A549 (cell line): ENCODE data around the gene COL26A1. TPM values are rescaled to one million over a fixed set of nuclear protein-coding genes. Genes with fewer than 3 reads are reported as not detected.
"Not testable (repeated sequence)": the region's sequence is repeated elsewhere in the genome, so short reads cannot be mapped to it uniquely, and the experiment has no call there.

ENCODE experiments used
- ATAC-seq, 2 experiments: fragments of 200-7000 bp in 1 of 2; fragments of >200 bp in 1 of 2; cut with Nextera tagmentation in 1 of 2; cut with Tn5 transposase in 1 of 2; 3 replicates each; pipeline versions ENCODE4 v1.8.0 to v1.9.1; 2018 to 2020; ENCODE audit warnings: mild to moderate bottlenecking in 1 of 2, moderate library complexity in 1 of 2
- CTCF ChIA-PET: fragments of 300-600 bp; sonication (Branson Sonifier 250); formaldehyde crosslinking; extraction: SDS; loops from one replicate; lab custom pipeline; 2021; ENCODE audit warnings: antibody characterized with exemption, inconsistent platforms; lab: Yijun Ruan, JAX
- POLR2A ChIA-PET: fragments of 350-600 bp; formaldehyde crosslinking; extraction: SDS; loops from one replicate; lab custom pipeline; 2021; ENCODE audit warnings: antibody characterized with exemption, inconsistent platforms; lab: Yijun Ruan, JAX
- DNase-seq, 2 experiments: peaks; one replicate each; pipeline versions ENCODE4 v3.0.0 to v3.0.0-alpha.2; 2011 to 2016; ENCODE audit warnings: low read depth in 1 of 2, low spot score in 1 of 2
- FAIRE-seq: peaks from 2 replicates; lab custom pipeline; 2011; peaks lifted over from hg19 to GRCh38; lab: Jason Lieb, UNC
- H3K27ac ChIP-seq, 2 experiments: fragments of >200 bp; sonication (Bioruptor Twin); formaldehyde crosslinking; 3 replicates each; pipeline ENCODE4 v1.5.1; 2016 to 2017
- H3K4me1 ChIP-seq: fragments of >200 bp; sonication (Bioruptor Twin); formaldehyde crosslinking; 3 replicates; pipeline ENCODE4 v1.6.1; 2016
- H3K4me2 ChIP-seq: fragments of >200 bp; sonication (Bioruptor Twin); formaldehyde crosslinking; 3 replicates; pipeline ENCODE4 v1.6.1; 2016
- H3K4me3 ChIP-seq: fragments of >200 bp; sonication (Bioruptor Twin); formaldehyde crosslinking; 3 replicates; pipeline ENCODE4 v1.5.1; 2016
- H3K9me3 ChIP-seq: fragments of >200 bp; sonication (Bioruptor Twin); formaldehyde crosslinking; 3 replicates; pipeline ENCODE4 v1.6.1; 2016
- BHLHE40 ChIP-seq: IDR thresholded peaks from 2 replicates; pipeline ENCODE4 v1.6.1; 2012; ENCODE audit warnings: low read depth, low read length, inconsistent platforms
- CEBPB ChIP-seq, 2 experiments: fragments of >200 bp in 1 of 2; sonication (Bioruptor Twin) in 1 of 2; formaldehyde crosslinking in 1 of 2; IDR thresholded peaks; 2 replicates each; pipeline ENCODE4 v1.6.1; 2012 to 2016
- CHD2 ChIP-seq: fragments of 150-350 bp; IDR thresholded peaks from 2 replicates; pipeline ENCODE4 v1.6.1; 2014; ENCODE audit warnings: low read length; ENCODE audit not compliant: partially characterized antibody
- EHMT2 ChIP-seq: fragments of 200-600 bp; sonication (generic); IDR thresholded peaks from 2 replicates; pipeline ENCODE4 v1.6.1; 2016; ENCODE audit warnings: antibody characterized with exemption, low read depth, mild to moderate bottlenecking, moderate library complexity
- EP300 ChIP-seq, 2 experiments: fragments of >200 bp; sonication (Bioruptor Twin); formaldehyde crosslinking; IDR thresholded peaks; 2 replicates in 1 of 2; 3 replicates in 1 of 2; pipeline ENCODE4 v1.6.1; 2016 to 2017
- GATA3 ChIP-seq: IDR thresholded peaks from 2 replicates; pipeline ENCODE4 v1.6.1; 2012; ENCODE audit warnings: borderline replicate concordance
- HOXB13 ChIP-seq: fragments of 250-450 bp; sonication (Bioruptor Pico); IDR thresholded peaks from 2 replicates; pipeline ENCODE4 v1.5.0; 2020; ENCODE audit warnings: low read depth, mild to moderate bottlenecking, moderate library complexity
- JUN ChIP-seq, 2 experiments: fragments of >200 bp; sonication (Bioruptor Twin); formaldehyde crosslinking; IDR thresholded peaks; 2 replicates in 1 of 2; 3 replicates in 1 of 2; pipeline ENCODE4 v1.6.1; 2016 to 2017
- JUNB ChIP-seq: fragments of >200 bp; sonication (Bioruptor Twin); formaldehyde crosslinking; IDR thresholded peaks from 2 replicates; pipeline ENCODE4 v1.6.1; 2016
- KDM1A ChIP-seq: fragments of 200-600 bp; sonication (generic); IDR thresholded peaks from 2 replicates; pipeline ENCODE4 v1.6.1; 2016; ENCODE audit warnings: low read depth, mild to moderate bottlenecking
- MAFK ChIP-seq: fragments of 450-650 bp; IDR thresholded peaks from 2 replicates; pipeline ENCODE4 v1.6.1; 2014; ENCODE audit not compliant: partially characterized antibody
- MYC ChIP-seq: IDR thresholded peaks from 2 replicates; pipeline ENCODE4 v1.6.1; 2012; ENCODE audit warnings: mild to moderate bottlenecking, inconsistent platforms, low read length, improper control_type of control experiment, borderline replicate concordance
- NFE2L2 ChIP-seq: fragments of 150-350 bp; conservative IDR thresholded peaks from 2 replicates; pipeline ENCODE4 v1.6.1; 2014; ENCODE audit warnings: low read length
- NR3C1 ChIP-seq: fragments of >200 bp; sonication (Bioruptor Twin); formaldehyde crosslinking; IDR thresholded peaks from 3 replicates; pipeline ENCODE4 v1.6.1; 2017
- PHF8 ChIP-seq: fragments of 200-600 bp; sonication (generic); IDR thresholded peaks from 2 replicates; pipeline ENCODE4 v1.6.1; 2016; ENCODE audit warnings: low read depth, mild to moderate bottlenecking, antibody characterized with exemption, moderate library complexity, borderline replicate concordance
- RAD21 ChIP-seq, 2 experiments: fragments of >200 bp in 1 of 2; sonication (Bioruptor Twin) in 1 of 2; formaldehyde crosslinking in 1 of 2; IDR thresholded peaks in 1 of 2; conservative IDR thresholded peaks in 1 of 2; 2 replicates in 1 of 2; 3 replicates in 1 of 2; pipeline ENCODE4 v1.6.1; 2012 to 2018; ENCODE audit warnings: inconsistent platforms in 1 of 2
- TFCP2L1 ChIP-seq: fragments of 250-450 bp; sonication (Bioruptor Pico); IDR thresholded peaks from 2 replicates; pipeline ENCODE4 v1.5.0; 2021; ENCODE audit warnings: mild to moderate bottlenecking
- TP53 ChIP-seq: fragments of 250-450 bp; sonication (Bioruptor Pico); IDR thresholded peaks from 2 replicates; pipeline ENCODE4 v1.5.0; 2021; ENCODE audit warnings: mild to moderate bottlenecking, moderate library complexity
- ZFP36 ChIP-seq: fragments of 450-650 bp; IDR thresholded peaks from 2 replicates; pipeline ENCODE4 v1.6.1; 2014; ENCODE audit warnings: borderline replicate concordance; ENCODE audit not compliant: partially characterized antibody
- ZNF302 ChIP-seq: fragments of 250-450 bp; sonication (Bioruptor Pico); IDR thresholded peaks from 2 replicates; pipeline ENCODE4 v1.9.0; 2021; ENCODE audit warnings: inconsistent platforms, mild to moderate bottlenecking, moderate library complexity
- ZSCAN20 ChIP-seq: fragments of 250-450 bp; sonication (Bioruptor Pico); IDR thresholded peaks from 2 replicates; pipeline ENCODE4 v1.8.0; 2022; ENCODE audit warnings: mild to moderate bottlenecking, moderate library complexity
- WGBS: methylation state at CpG from one replicate; pipeline ENCODE4 v1.1.6; 2017; ENCODE audit errors: missing lambda C conversion rate; 5-methylcytosine and 5-hydroxymethylcytosine counted together
- polyA plus RNA-seq, 4 experiments: library from polyadenylated mRNA; depleted of rRNA in 3 of 4; stranded (reverse); fragments of >200 nt; fragmentation: RNase III in 1 of 4; extraction: RNeasy Plus Mini Kit Qiagen cat#74134 plus additional on column Dnase treatment in 1 of 4; gene quantifications; 2 replicates in 3 of 4; 3 replicates in 1 of 4; pipeline ENCODE4 v1.2.3, GENCODE V29; 2011 to 2017
- TF ChIP-seq, protein P1 (sequence below): fragments of 200-600 bp; sonication (generic); IDR thresholded peaks from 2 replicates; pipeline ENCODE4 v1.6.1; 2016; ENCODE audit warnings: antibody characterized with exemption, mild to moderate bottlenecking, moderate library complexity

The COL26A1 gene
- polyA plus RNA-seq, 2 of the 4 experiments (the other 2 are of a cell fraction), result 0.52 to 1.4 TPM

GRCh38 chr7:101558742-101559325 is 196.2 kb downstream of the COL26A1 start:
- Histone ChIP-seq H3K4me3 (no peak overlapping the region), H3K27ac (no peak overlapping the region), H3K4me2 (no peak overlapping the region), H3K9me3 (no peaks in the 10 kb centered on the region), H3K4me1 (no peaks in the 10 kb centered on the region)
- no peak for TF ChIP-seq MAFK
- TF ChIP-seq RAD21 (conservative IDR thresholded peaks at IDR 0.05 in 1 of 2, IDR thresholded peaks at IDR 0.05 in 1 of 2), result peak in 1 of 2 experiments; percentile 24; a peak in 1 of 5 replicates
- ChIA-PET POLR2A (no interaction called here), CTCF (interaction anchor here (0.7 to 4.1 kb wide), 6 partner anchors 9 to 714 kb away, joined by 3 to 30 read pairs (median 6); no protein-coding TSS in a partner anchor)
- DNase-seq, result no peak
- peak; percentile 69 to 77 for ATAC-seq
- WGBS, result 17% methylated on average over 3 of the region's 9 CpGs
- FAIRE-seq, result no peak

DNA sequence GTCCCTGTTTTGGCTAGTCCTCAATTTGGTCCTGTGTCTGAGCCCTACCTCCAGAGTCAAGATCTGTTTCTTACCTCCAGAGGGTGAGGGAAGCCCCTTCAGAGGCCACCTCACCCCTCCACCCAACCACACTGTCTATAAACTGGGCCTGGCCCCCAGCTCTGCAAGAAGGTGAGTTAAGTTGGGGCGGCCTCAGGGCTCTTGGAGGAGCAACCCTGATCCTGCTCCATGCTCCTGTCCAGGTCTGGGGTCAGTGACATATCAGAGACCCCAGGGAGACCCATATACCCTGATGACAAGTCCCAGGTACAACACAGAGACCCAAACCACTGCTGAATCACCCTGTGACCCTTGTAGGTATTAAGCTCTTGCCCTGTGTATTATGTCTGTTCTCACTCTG is 196.9 kb downstream of the COL26A1 start:
- TF ChIP-seq EHMT2 (no peak), JUNB (no peak), ZNF302 (CRISPR knock-in tag) (no peak), KDM1A (no peak), CHD2 (no peak), HOXB13 (CRISPR knock-in tag) (no peak), BHLHE40 (no peak), GATA3 (no peak), ZFP36 (no peak), TP53 (no peak), NFE2L2 (no peak), JUN (IDR thresholded peaks at IDR 0.05) (no peak), ZSCAN20 (CRISPR knock-in tag) (no peak), TFCP2L1 (no peak), PHF8 (no peak), EP300 (IDR thresholded peaks at IDR 0.05) (no peak), MYC (no peak), CEBPB (IDR thresholded peaks at IDR 0.05) (no peak), NR3C1 (no peak)
- TF ChIP-seq, protein P1, sequence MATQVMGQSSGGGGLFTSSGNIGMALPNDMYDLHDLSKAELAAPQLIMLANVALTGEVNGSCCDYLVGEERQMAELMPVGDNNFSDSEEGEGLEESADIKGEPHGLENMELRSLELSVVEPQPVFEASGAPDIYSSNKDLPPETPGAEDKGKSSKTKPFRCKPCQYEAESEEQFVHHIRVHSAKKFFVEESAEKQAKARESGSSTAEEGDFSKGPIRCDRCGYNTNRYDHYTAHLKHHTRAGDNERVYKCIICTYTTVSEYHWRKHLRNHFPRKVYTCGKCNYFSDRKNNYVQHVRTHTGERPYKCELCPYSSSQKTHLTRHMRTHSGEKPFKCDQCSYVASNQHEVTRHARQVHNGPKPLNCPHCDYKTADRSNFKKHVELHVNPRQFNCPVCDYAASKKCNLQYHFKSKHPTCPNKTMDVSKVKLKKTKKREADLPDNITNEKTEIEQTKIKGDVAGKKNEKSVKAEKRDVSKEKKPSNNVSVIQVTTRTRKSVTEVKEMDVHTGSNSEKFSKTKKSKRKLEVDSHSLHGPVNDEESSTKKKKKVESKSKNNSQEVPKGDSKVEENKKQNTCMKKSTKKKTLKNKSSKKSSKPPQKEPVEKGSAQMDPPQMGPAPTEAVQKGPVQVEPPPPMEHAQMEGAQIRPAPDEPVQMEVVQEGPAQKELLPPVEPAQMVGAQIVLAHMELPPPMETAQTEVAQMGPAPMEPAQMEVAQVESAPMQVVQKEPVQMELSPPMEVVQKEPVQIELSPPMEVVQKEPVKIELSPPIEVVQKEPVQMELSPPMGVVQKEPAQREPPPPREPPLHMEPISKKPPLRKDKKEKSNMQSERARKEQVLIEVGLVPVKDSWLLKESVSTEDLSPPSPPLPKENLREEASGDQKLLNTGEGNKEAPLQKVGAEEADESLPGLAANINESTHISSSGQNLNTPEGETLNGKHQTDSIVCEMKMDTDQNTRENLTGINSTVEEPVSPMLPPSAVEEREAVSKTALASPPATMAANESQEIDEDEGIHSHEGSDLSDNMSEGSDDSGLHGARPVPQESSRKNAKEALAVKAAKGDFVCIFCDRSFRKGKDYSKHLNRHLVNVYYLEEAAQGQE, result no peak
- POLR2A ChIA-PET, result no interaction called here
- ATAC-seq, result no peak
- WGBS, result 89% methylated on average over 1 of the region's 1 CpG
- CTCF ChIA-PET, result interaction anchor here (0.6 to 4.1 kb wide), 7 partner anchors 8 to 713 kb away, joined by 3 to 30 read pairs (median 4); no protein-coding TSS in a partner anchor
- DNase-seq, result no peak
- Histone ChIP-seq H3K4me2 (no peak overlapping the region), H3K27ac (no peak overlapping the region), H3K9me3 (no peaks in the 10 kb centered on the region), H3K4me3 (no peak overlapping the region), H3K4me1 (no peaks in the 10 kb centered on the region)
- FAIRE-seq, result no peak

DNA sequence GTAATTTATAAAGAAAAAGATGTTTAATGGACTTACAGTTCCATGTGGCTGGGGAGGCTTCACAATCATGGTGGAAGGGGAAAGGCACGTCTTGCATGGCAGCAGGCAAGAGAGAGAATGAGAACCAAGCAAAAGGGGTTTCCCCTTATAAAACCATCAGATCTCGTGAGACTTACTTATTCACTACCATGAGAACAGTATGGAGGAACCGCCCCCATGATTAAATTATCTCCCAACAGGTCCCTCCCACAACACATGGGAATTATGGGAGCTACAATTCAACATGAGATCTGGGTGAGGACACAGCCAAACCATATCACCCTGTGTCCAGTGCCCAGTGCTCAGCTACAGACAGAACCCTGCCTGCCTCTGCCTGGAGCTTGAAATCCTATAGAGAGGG is 197.3 kb downstream of the COL26A1 start:
- DNase-seq, POLR2A ChIA-PET, H3K4me1 ChIP-seq, H3K9me3 ChIP-seq, H3K4me3 ChIP-seq, ATAC-seq, FAIRE-seq, H3K27ac ChIP-seq, H3K4me2 ChIP-seq: not testable (repeated sequence)
- CTCF ChIA-PET, result interaction anchor here (1.3 to 4.1 kb wide), 3 partner anchors 12 to 22 kb away, joined by 4 to 30 read pairs (median 7); no protein-coding TSS in a partner anchor
- WGBS, result 48% methylated on average over 3 of the region's 3 CpGs
